Breast epithelium (tissue), 4 donors: ENCODE data around the gene BMI1. TPM values are rescaled to one million over a fixed set of nuclear protein-coding genes. Genes with fewer than 3 reads are reported as not detected.

Source experiments
- DNase-seq, 2 donors: peaks; one replicate each; pipeline ENCODE4 v3.0.0-alpha.2; 2019; ENCODE audit warnings: low spot score in 2 of 2
- H3K27ac ChIP-seq, 2 donors: fragments of 200-600 bp; sonication (generic) in 1 of 2; one replicate each; pipeline ENCODE4 v1.5.1; 2016 to 2019; ENCODE audit warnings: mild to moderate bottlenecking in 1 of 2
- H3K27me3 ChIP-seq, 2 donors: fragments of 200-600 bp; sonication (generic) in 1 of 2; one replicate each; pipeline versions ENCODE4 v1.5.1 to v1.6.0; 2017 to 2019; ENCODE audit warnings: control low read depth in 1 of 2, mild to moderate bottlenecking in 1 of 2
- H3K36me3 ChIP-seq: fragments of 200-600 bp; one replicate; pipeline ENCODE4 v1.5.1; 2019
- H3K4me1 ChIP-seq, 2 donors: fragments of 200-600 bp; sonication (generic); one replicate each; pipeline ENCODE4 v1.5.1; 2016 to 2019; ENCODE audit warnings: control low read depth in 1 of 2
- H3K4me3 ChIP-seq, 3 donors: fragments of 200-600 bp; sonication (generic); 1 replicate in 2 of 3; 2 replicates in 1 of 3; pipeline ENCODE4 v1.5.1; 2016 to 2019; ENCODE audit warnings: mild to moderate bottlenecking in 3 of 3, moderate library complexity in 2 of 3
- H3K9me3 ChIP-seq, 2 donors: fragments of 200-600 bp; sonication (generic) in 1 of 2; one replicate each; pipeline ENCODE4 v1.5.1; 2016 to 2019; ENCODE audit warnings: control low read depth in 1 of 2
- CTCF ChIP-seq, 3 donors: fragments of 450-650 bp; IDR thresholded peaks; one replicate each; pipeline ENCODE4 v1.5.1; 2016 to 2017; ENCODE audit warnings: antibody characterized with exemption in 3 of 3, mild to moderate bottlenecking in 3 of 3, moderate library complexity in 3 of 3
- POLR2A ChIP-seq: fragments of 450-650 bp; IDR thresholded peaks from one replicate; pipeline ENCODE4 v1.6.1; 2016; ENCODE audit warnings: antibody characterized with exemption, mild to moderate bottlenecking, moderate library complexity
- POLR2AphosphoS5 ChIP-seq, 3 donors: sonication (generic); formaldehyde crosslinking; IDR thresholded peaks; one replicate each; pipeline ENCODE4 v1.6.1; 2017; ENCODE audit warnings: antibody characterized with exemption in 3 of 3
- intact Hi-C: fragments of 100-400 bp; cut with DNase I; formaldehyde crosslinking; loops from one replicate; pipeline ENCODE4 v1.15.1; 2023; ENCODE audit warnings: low total_unique reads
- total RNA-seq, 3 donors: library from RNA; depleted of rRNA; stranded (reverse); fragments of >200 nt; gene quantifications; one replicate each; pipeline ENCODE4 v1.1.0, GENCODE V29; 2016

The BMI1 gene
- total RNA-seq, 3 donors from 2014 or later: 48.5 to 92.3 (median 68.5) TPM

GRCh38 chr10:22338931-22339330, 18.0 kb downstream of the BMI1 start:
- intact Hi-C loops: no loop called here
- TF ChIP-seq CTCF (IDR thresholded peaks at IDR 0.05): no peak
- no peak for TF ChIP-seq POLR2AphosphoS5 (IDR thresholded peaks at IDR 0.05)
- TF ChIP-seq POLR2A: no peak
- peaks cover 0 to 4% of the 10 kb centered on the region in 2 donors for H3K4me1 ChIP-seq
- no peaks in the 10 kb centered on the region for H3K9me3 ChIP-seq
- H3K27me3 ChIP-seq: peaks cover 8 to 87% of the 10 kb centered on the region in 2 donors
- no peak overlapping the region for H3K4me3 ChIP-seq
- no peak for DNase-seq
- H3K27ac ChIP-seq: no peak overlapping the region
- H3K36me3 ChIP-seq: no peaks in the 10 kb centered on the region

GRCh38 chr10:22339761-22340328, 18.9 kb downstream of the BMI1 start:
- TF ChIP-seq POLR2A: no peak
- no peak for TF ChIP-seq CTCF (IDR thresholded peaks at IDR 0.05)
- no peak for TF ChIP-seq POLR2AphosphoS5 (IDR thresholded peaks at IDR 0.05)
- no peak for DNase-seq
- Histone ChIP-seq H3K9me3 (no peaks in the 10 kb centered on the region), H3K27me3 (peaks cover 8 to 88% of the 10 kb centered on the region in 2 donors), H3K4me3 (peak overlapping the region; percentile 86 to 91 (median 89)), H3K4me1 (peaks cover 0 to 4% of the 10 kb centered on the region in 2 donors), H3K27ac (peak overlapping the region in 1 of 2 donors; percentile 92), H3K36me3 (no peaks in the 10 kb centered on the region)
- intact Hi-C loops: no loop called here

- intact Hi-C loops: no loop called here
- Histone ChIP-seq H3K27me3 (peaks cover 14 to 88% of the 10 kb centered on the region in 2 donors), H3K9me3 (no peaks in the 10 kb centered on the region), H3K36me3 (no peaks in the 10 kb centered on the region), H3K27ac (peak overlapping the region; percentile 92 to 96), H3K4me3 (peak overlapping the region; percentile 86 to 91 (median 89)), H3K4me1 (peaks cover 0 to 4% of the 10 kb centered on the region in 2 donors)
- peak in 2 of 3 donors; percentile 74 to 77 for TF ChIP-seq POLR2AphosphoS5 (IDR thresholded peaks at IDR 0.05)
- TF ChIP-seq POLR2A: peak; percentile 72
- no peak for TF ChIP-seq CTCF (IDR thresholded peaks at IDR 0.05)
- DNase-seq: no peak
These were observed 19.7 kb downstream of the BMI1 start for GRCh38 chr10:22340329-22341189.

GRCh38 chr10:22341190-22341925, 20.5 kb downstream of the BMI1 start:
- Histone ChIP-seq H3K4me1 (peaks cover 0 to 4% of the 10 kb centered on the region in 2 donors), H3K36me3 (no peaks in the 10 kb centered on the region), H3K27me3 (peaks cover 12 to 86% of the 10 kb centered on the region in 2 donors), H3K4me3 (peak overlapping the region; percentile 86 to 91 (median 89)), H3K27ac (peak overlapping the region; percentile 92 to 96), H3K9me3 (no peaks in the 10 kb centered on the region)
- DNase-seq: no peak
- intact Hi-C loops: no loop called here
- TF ChIP-seq CTCF (IDR thresholded peaks at IDR 0.05) (no peak), POLR2AphosphoS5 (IDR thresholded peaks at IDR 0.05) (peak in 1 of 3 donors; percentile 0)

- intact Hi-C loops: no loop called here
These were observed 21.0 kb downstream of the BMI1 start for GRCh38 chr10:22341926-22342196.

More at GRCh38 chr10:22341926-22342196, 21.0 kb downstream of the BMI1 start:
- no peak overlapping the region for H3K27ac ChIP-seq
- peaks cover 0 to 4% of the 10 kb centered on the region in 2 donors for H3K4me1 ChIP-seq
- no peak for DNase-seq
- H3K27me3 ChIP-seq: peaks cover 8 to 85% of the 10 kb centered on the region in 2 donors
- no peak overlapping the region for H3K4me3 ChIP-seq
- H3K9me3 ChIP-seq: no peaks in the 10 kb centered on the region
- TF ChIP-seq POLR2AphosphoS5 (IDR thresholded peaks at IDR 0.05) (peak in 1 of 3 donors; percentile 9), POLR2A (no peak), CTCF (IDR thresholded peaks at IDR 0.05) (no peak)
- H3K36me3 ChIP-seq: no peaks in the 10 kb centered on the region
